Adrenal gland (tissue), 12 donors: ENCODE results near the gene KRTAP10-7. TPM values are rescaled to one million over a fixed set of nuclear protein-coding genes. Genes with fewer than 3 reads are reported as not detected.
"Not testable (repeated sequence)": the region's sequence is repeated elsewhere in the genome, so short reads cannot be mapped to it uniquely, and the experiment has no call there.

Experiments used
- DNase-seq, 7 donors: peaks; one replicate each; pipeline ENCODE4 v3.0.0-alpha.2; 2019 to 2020
- H3K27ac ChIP-seq, 5 donors: fragments of 200-600 bp; sonication (generic) in 4 of 5; 1 replicate in 3 of 5; 2 replicates in 2 of 5; pipeline versions ENCODE4 v1.5.1 to v1.8.0; 2016 to 2020; ENCODE audit warnings: mild to moderate bottlenecking in 1 of 5
- H3K27me3 ChIP-seq: fragments of 200-600 bp; 2 replicates; pipeline ENCODE4 v1.8.0; 2021
- H3K36me3 ChIP-seq, 2 donors: fragments of 200-600 bp; replicated peaks in 1 of 2; 1 replicate in 1 of 2; 2 replicates in 1 of 2; pipeline versions ENCODE4 v1.5.1 to v1.8.0; 2018 to 2022
- H3K4me1 ChIP-seq, 2 donors: fragments of 200-600 bp; replicated peaks in 1 of 2; 1 replicate in 1 of 2; 2 replicates in 1 of 2; pipeline versions ENCODE4 v1.5.1 to v1.8.0; 2018 to 2021
- H3K4me3 ChIP-seq, 4 donors: fragments of 200-600 bp; sonication (generic) in 3 of 4; one replicate each; pipeline ENCODE4 v1.5.1; 2016 to 2018
- H3K9me3 ChIP-seq, 3 donors: fragments of 200-600 bp; sonication (generic) in 1 of 3; replicated peaks in 1 of 3; 1 replicate in 2 of 3; 2 replicates in 1 of 3; pipeline versions ENCODE4 v1.5.1 to v1.8.0; 2016 to 2021
- CTCF ChIP-seq, 6 experiments: fragments of 450-650 bp in 4 of 6; fragments of 200-600 bp in 2 of 6; sonication (generic) in 1 of 6; IDR thresholded peaks; 1 replicate in 5 of 6; 2 replicates in 1 of 6; pipeline versions ENCODE4 v1.5.1 to v1.8.0; 2016 to 2021; ENCODE audit warnings: antibody characterized with exemption in 6 of 6, mild to moderate bottlenecking in 2 of 6, moderate library complexity in 1 of 6
- POLR2A ChIP-seq, 2 donors: fragments of 450-650 bp; IDR thresholded peaks; one replicate each; pipeline ENCODE4 v1.6.1; 2017; ENCODE audit warnings: antibody characterized with exemption in 2 of 2, mild to moderate bottlenecking in 2 of 2, moderate library complexity in 1 of 2
- WGBS, 4 donors: extraction: QIAGEN DNeasy Blood & Tissue Kit in 2 of 4; methylation state at CpG; one replicate each; pipeline versions ENCODE4 v1.1.5 to v1.1.7; 2013 to 2017; 5-methylcytosine and 5-hydroxymethylcytosine counted together
- intact Hi-C, 2 donors: fragments of 100-400 bp; cut with DNase I; formaldehyde crosslinking; loops; one replicate each; pipeline versions ENCODE4 v1.14.1 to v1.15.0; 2022 to 2023
- polyA plus RNA-seq, 3 donors: library from polyadenylated mRNA; stranded (reverse); fragments of 200-250 nt in 2 of 3; fragments of 350-450 nt in 1 of 3; fragmentation: Illumina TruSeq in 1 of 3; extraction: RNeasy Lipid Tissue Mini Kit (QIAGEN cat#74804) in 1 of 3; gene quantifications; one replicate each; pipeline ENCODE4 v1.2.3, GENCODE V29; 2013 to 2014
- total RNA-seq, 9 donors: library from RNA; depleted of rRNA in 4 of 9; stranded (reverse); fragments of >200 nt in 4 of 9; fragments of 120-200 nt in 1 of 9; fragmentation: NEBNext Ultra II Directional in 1 of 9; extraction: Animal tissue kit (Norgen Biotek cat#: 25700) in 1 of 9; gene quantifications; one replicate each; pipeline versions ENCODE4 v1.1.0 to v1.2.4, GENCODE V29; 2013 to 2023
- donor health status: healthy with polysubstance abuse.
- donor health status: Bipolar disorder and iron deficiency.
- donor health status: DM: yes; HTN: yes; CAD: no.
- donor health status: DM: no; HTN: no; CAD: no.
- donor health status: DM: no; HTN: no; CAD: no.
- donor health status: DM: yes; HTN: yes; CAD: no.

Gene KRTAP10-7
- total and polyA plus RNA-seq, 12 donors, result not detected

- Histone ChIP-seq H3K4me1 (no peaks in the 10 kb centered on the region), H3K9me3 (peaks cover 0 to 7% (median 0%) of the 10 kb centered on the region in 3 donors), H3K27me3 (peaks cover 7% of the 10 kb centered on the region), H3K36me3 (no peaks in the 10 kb centered on the region), H3K27ac (no peak overlapping the region), H3K4me3 (no peak overlapping the region)
- intact Hi-C loops, result no loop called here
- DNase-seq, result peak in 1 of 7 donors; percentile 6
- TF ChIP-seq CTCF (IDR thresholded peaks at IDR 0.05) (no peak), POLR2A (IDR thresholded peaks at IDR 0.05) (no peak)
- 59 to 78% (median 74%) methylated on average over 7 to 22 of the region's 22 CpGs for WGBS, 4 donors
Measured at GRCh38 chr21:44579056-44579832, 21.2 kb upstream of the KRTAP10-7 start.

GRCh38 chr21:44579833-44580144, 20.6 kb upstream of the KRTAP10-7 start:
- peaks cover 5% of the 10 kb centered on the region for H3K27me3 ChIP-seq
- DNase-seq, result peak in 1 of 7 donors; percentile 11
- intact Hi-C loops, result no loop called here
- 65 to 71% (median 65%) methylated on average over 7 of the region's 7 CpGs for WGBS, 4 donors
- no peak overlapping the region for H3K4me3 ChIP-seq
- H3K27ac ChIP-seq, result no peak overlapping the region
- no peaks in the 10 kb centered on the region for H3K4me1 ChIP-seq
- H3K36me3 ChIP-seq, result no peaks in the 10 kb centered on the region
- TF ChIP-seq POLR2A (IDR thresholded peaks at IDR 0.05), result no peak
- no peak for TF ChIP-seq CTCF (IDR thresholded peaks at IDR 0.05)
- H3K9me3 ChIP-seq, result peaks cover 0 to 7% (median 0%) of the 10 kb centered on the region in 3 donors

GRCh38 chr21:44580231-44580821, 20.1 kb upstream of the KRTAP10-7 start, which contains the start of gene KRTAP10-5:
KRTAP10-5 (minus strand) TSS chr21:44580604; CDS start chr21:44580578, 26 bp downstream.
- intact Hi-C loops, H3K9me3 ChIP-seq, H3K27ac ChIP-seq, H3K4me1 ChIP-seq, H3K36me3 ChIP-seq, H3K4me3 ChIP-seq, H3K27me3 ChIP-seq: not testable (repeated sequence)
- DNase-seq, result peak in 1 of 7 donors; percentile 9
- 38 to 49% (median 43%) methylated on average over 14 to 19 of the region's 19 CpGs for WGBS, 4 donors

- peaks cover 11% of the 10 kb centered on the region for H3K27me3 ChIP-seq
- H3K4me1 ChIP-seq, result no peaks in the 10 kb centered on the region
- TF ChIP-seq POLR2A (IDR thresholded peaks at IDR 0.05) (no peak), CTCF (IDR thresholded peaks at IDR 0.05) (no peak)
- 79 to 83% (median 80%) methylated on average over 3 of the region's 3 CpGs for WGBS, 4 donors
- no peaks in the 10 kb centered on the region for H3K36me3 ChIP-seq
- no peak for DNase-seq
- peaks cover 0 to 7% (median 0%) of the 10 kb centered on the region in 3 donors for H3K9me3 ChIP-seq
- H3K4me3 ChIP-seq, result no peak overlapping the region
- H3K27ac ChIP-seq, result no peak overlapping the region
- intact Hi-C loops, result no loop called here
Measured at GRCh38 chr21:44581158-44581557, 19.2 kb upstream of the KRTAP10-7 start.
